Muscle of leg (tissue), 11 donors: ENCODE data around the gene PABPN1. TPM values are rescaled to one million over a fixed set of nuclear protein-coding genes. Genes with fewer than 3 reads are reported as not detected.
A peak's percentile ranks its signal among the peaks of the same experiment; 100 is the strongest.

Experiments
- DNase-seq: peaks from one replicate; pipeline ENCODE4 v3.0.0; 2013
- H3K27ac ChIP-seq: one replicate; pipeline ENCODE4 v1.5.1; 2013; ENCODE audit warnings: mild to moderate bottlenecking, low read length, control low read depth
- H3K27me3 ChIP-seq: one replicate; pipeline ENCODE4 v1.6.1; 2013; ENCODE audit warnings: low read length; ENCODE audit not compliant: control insufficient read depth, insufficient read depth
- H3K36me3 ChIP-seq: one replicate; pipeline ENCODE4 v1.6.1; 2013; ENCODE audit warnings: low read length; ENCODE audit not compliant: control insufficient read depth, insufficient read depth
- H3K4me1 ChIP-seq: one replicate; pipeline ENCODE4 v1.6.1; 2013; ENCODE audit warnings: low read length; ENCODE audit not compliant: control insufficient read depth, insufficient read depth
- H3K4me3 ChIP-seq: one replicate; pipeline ENCODE4 v1.5.1; 2013; ENCODE audit warnings: low read length, control low read depth
- H3K9me3 ChIP-seq: replicated peaks from 2 replicates; pipeline ENCODE4 v1.6.1; 2013; ENCODE audit warnings: low read depth, low read length; ENCODE audit not compliant: control insufficient read depth
- WGBS: methylation state at CpG from one replicate; pipeline ENCODE4 v1.1.5; 2013; ENCODE audit warnings: missing lambda C conversion rate; ENCODE audit not compliant: insufficient coverage; 5-methylcytosine and 5-hydroxymethylcytosine counted together
- polyA plus RNA-seq, 8 donors: library from polyadenylated mRNA; unstranded; fragments of 120-200 nt; gene quantifications; one replicate each; pipeline versions ENCODE4 v1.2.1 to v1.2.3, GENCODE V29; 2013; ENCODE audit warnings: inconsistent platforms in 1 of 8, low replicate concordance in 1 of 8; ENCODE audit not compliant: insufficient read length in 8 of 8, insufficient read depth in 1 of 8
- total RNA-seq: library from RNA; stranded (reverse); fragments of 120-200 nt; gene quantifications from one replicate; pipeline ENCODE4 v1.2.4, GENCODE V29; 2013

The PABPN1 gene
- total and polyA plus RNA-seq, 9 donors: 58.2 to 134 (median 122) TPM

DNA sequence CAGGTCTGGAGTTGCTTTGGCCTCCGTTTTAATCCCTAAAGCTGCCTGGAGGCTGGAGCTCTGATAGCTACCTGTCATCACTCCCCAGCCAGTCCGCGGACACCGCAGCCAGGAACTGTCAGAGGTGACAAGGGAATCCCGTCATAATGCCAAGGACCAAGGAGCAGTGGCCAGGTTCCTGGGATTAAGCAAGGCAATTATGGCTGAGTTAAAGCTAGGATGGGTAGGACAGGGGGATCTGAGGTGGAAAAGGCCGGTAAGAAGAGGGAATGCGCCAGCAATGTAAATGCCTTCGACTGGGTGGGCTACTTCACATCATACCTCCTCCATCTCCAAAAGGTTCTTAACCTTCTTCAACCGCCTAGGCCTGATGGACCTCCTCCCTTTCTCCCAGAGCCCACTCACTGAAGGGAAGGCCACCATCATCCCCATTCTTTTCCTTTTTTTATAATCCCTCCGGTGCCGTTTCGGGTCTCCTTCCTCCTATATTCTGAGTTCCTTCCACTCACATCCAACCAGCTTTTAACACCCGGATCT, 20.5 kb upstream of the PABPN1 start:
- DNase-seq: peak; percentile 55
- WGBS: 6% methylated on average over 7 of the region's 13 CpGs

DNA sequence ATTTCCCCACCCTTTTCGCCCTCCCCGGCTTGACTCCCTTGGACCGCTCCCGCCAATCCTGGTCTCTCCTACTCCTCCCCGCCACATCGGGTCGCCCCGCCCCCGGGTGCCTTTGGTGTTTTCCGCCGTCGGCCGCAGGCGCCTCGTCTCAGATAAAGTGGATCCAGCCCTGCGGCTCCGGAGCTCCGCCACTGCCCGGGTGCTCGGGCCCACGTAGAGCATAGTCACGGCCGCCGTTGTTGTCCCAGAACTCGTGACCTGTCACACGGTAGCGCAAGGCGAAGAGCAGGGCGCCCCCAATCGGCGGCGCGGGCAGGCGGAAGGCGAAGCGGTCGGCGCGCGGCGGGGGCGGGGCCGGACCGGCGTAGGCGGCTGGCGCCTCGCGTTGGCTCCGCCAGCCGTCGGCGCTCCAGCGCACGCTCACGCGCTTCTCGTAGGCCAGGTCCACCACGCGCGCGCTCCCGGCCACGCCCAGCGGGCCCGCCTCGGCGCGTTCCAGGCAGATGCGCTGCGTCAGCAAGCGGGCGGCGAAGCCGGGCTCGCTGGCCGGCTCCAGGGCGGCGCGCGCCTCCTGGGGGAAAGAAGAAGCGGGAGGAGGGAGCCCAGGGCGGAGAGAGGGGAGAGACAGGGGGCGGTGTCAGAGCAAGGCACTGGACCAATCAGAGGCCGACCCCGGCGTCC, 19.8 kb upstream of the PABPN1 start:
- H3K4me3 ChIP-seq: peak overlapping the region; percentile 79
- DNase-seq: peak; percentile 100
- no peaks in the 10 kb centered on the region for H3K9me3 ChIP-seq
- no peaks in the 10 kb centered on the region for H3K27me3 ChIP-seq
- H3K36me3 ChIP-seq: peaks cover 25% of the 10 kb centered on the region
- WGBS: under 1% methylated on average over 87 of the region's 87 CpGs
- H3K4me1 ChIP-seq: peaks cover 25% of the 10 kb centered on the region
- peak overlapping the region; percentile 99 for H3K27ac ChIP-seq

More for the DNA sequence above, 20.5 kb upstream of the PABPN1 start:
- no peaks in the 10 kb centered on the region for H3K27me3 ChIP-seq
- H3K36me3 ChIP-seq: peaks cover 25% of the 10 kb centered on the region
- H3K4me1 ChIP-seq: peaks cover 19% of the 10 kb centered on the region
- H3K27ac ChIP-seq: peak overlapping the region; percentile 99
- peak overlapping the region; percentile 79 for H3K4me3 ChIP-seq
- no peaks in the 10 kb centered on the region for H3K9me3 ChIP-seq

DNA sequence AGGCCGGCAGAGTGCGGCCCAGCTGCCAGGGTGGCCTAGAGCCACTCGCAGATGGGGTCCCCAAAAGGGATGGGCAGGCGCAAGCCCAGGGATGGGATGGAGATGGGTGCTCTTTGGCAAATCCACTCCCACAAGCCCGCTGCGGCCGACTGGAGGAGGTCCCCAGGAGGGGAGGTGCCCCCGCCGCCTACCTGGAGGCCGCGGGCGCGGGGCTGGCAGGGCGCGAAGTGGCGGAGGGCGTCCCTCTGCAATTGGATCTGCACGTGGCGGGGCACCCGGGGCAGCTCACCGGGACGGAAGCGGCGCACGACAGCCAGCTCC, 19.3 kb upstream of the PABPN1 start:
- WGBS: under 1% methylated on average over 25 of the region's 25 CpGs
- Histone ChIP-seq H3K27me3 (no peaks in the 10 kb centered on the region), H3K9me3 (no peaks in the 10 kb centered on the region), H3K4me3 (peak overlapping the region; percentile 76), H3K4me1 (peaks cover 26% of the 10 kb centered on the region), H3K27ac (peak overlapping the region; percentile 96), H3K36me3 (peaks cover 24% of the 10 kb centered on the region)
- no peak for DNase-seq

DNA sequence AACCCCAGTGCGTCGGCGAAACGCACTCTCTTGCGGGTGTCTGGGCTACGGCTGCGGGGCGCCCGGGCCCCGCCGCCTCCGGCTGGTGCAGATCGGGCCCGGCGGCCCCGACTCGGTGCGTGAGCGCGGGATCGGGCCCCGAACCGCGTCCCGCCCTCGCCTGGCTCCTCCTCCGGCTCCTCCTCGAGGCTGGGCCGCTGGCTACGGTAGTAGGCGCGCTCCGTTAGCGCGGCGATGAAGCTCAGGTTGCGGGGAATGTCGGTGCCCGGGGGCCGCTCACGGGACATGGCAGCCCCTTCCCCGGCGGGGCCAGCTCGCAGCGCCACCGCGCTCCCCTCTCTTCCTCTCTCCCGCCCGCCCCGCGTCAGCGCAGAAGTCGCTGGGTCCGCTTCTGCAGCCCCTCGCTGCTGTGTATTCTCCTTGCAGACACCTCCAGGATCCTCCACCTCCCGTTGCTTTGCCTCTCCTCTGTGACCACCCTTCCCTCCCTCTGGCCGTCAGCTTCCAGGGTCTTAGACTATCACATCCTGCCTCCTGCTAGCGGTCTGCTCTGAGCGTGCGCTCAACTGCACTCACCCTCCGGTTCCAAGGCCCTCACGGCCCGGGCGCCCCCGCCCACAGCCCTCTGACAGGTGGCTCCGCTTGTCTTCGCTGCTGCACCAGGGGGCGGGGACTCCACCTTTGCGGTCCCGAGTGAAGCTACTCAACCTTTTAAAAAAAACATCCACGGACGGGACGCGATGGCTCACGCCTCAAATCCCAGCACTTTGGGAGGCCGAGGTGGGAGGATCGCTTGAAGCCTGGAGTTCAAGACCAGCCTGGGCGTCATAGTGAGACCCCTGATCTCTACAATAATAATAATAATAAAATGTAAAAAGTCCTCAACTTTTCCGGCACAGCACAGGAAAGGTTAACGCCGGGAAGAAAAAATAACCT, 18.7 kb upstream of the PABPN1 start, which contains the start of gene PPP1R3E:
Gene PPP1R3E (minus strand): TSS at position 570 of the 936 bp plus-strand sequence. CDS start 283 bp downstream, at position 287.
- peak within 1 kb of the TSS; percentile 96 for H3K27ac ChIP-seq
- DNase-seq: peak; percentile 79
- H3K9me3 ChIP-seq: no peaks in the 10 kb centered on the region
- H3K36me3 ChIP-seq: peaks cover 19% of the 10 kb centered on the region
- peak within 1 kb of the TSS; percentile 76 for H3K4me3 ChIP-seq
- WGBS: under 1% methylated on average over 66 of the region's 81 CpGs
- no peaks in the 10 kb centered on the region for H3K27me3 ChIP-seq
- peaks cover 32% of the 10 kb centered on the region for H3K4me1 ChIP-seq

DNA sequence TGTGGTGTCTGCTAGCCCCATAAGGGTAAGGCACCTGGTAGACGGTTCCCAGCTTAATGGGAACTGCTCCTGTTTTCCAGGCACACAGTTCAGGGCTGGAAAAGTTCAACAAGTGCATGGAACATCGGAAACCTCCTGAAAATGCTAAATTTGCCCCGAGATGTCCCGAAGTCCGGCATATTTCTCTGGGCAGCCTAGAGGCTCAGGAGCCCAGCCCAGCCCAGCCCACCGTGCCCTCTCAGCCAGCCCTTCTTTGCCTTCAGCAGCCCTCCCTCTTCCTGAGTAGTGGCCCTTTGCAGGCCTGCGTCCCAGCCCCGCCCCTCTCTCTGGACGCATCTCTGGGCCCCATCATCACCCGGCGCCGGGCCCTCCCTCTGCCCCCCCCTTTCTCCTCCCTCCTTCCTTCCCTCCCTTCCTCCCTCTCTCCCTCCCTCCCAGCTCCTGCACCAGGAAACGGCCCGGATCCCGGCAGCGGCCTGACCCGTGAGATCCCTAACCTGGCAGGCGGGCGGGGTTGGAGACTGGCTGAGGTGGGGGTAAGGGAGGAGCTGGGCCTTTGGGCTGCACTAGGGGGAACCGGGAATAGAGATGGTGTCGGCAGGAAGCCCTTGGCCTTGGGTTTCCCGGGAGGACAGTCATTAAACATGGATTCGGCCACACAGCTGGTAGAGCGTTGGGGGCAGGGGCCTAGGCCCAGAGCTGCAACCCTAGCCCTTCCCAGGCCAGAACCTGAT, 14.7 kb upstream of the PABPN1 start, which contains the start of gene BCL2L2:
Gene BCL2L2 (plus strand): TSS at position 422 of the 734 bp plus-strand sequence. CDS start 935 bp downstream, outside the sequence.
- Histone ChIP-seq H3K4me3 (peak within 1 kb of the TSS; percentile 81), H3K4me1 (peaks cover 35% of the 10 kb centered on the region), H3K27me3 (no peaks in the 10 kb centered on the region), H3K9me3 (no peaks in the 10 kb centered on the region), H3K27ac (peak within 1 kb of the TSS; percentile 97), H3K36me3 (peaks cover 35% of the 10 kb centered on the region)
- under 1% methylated on average over 18 of the region's 24 CpGs for WGBS
- DNase-seq: peak; percentile 96

DNA sequence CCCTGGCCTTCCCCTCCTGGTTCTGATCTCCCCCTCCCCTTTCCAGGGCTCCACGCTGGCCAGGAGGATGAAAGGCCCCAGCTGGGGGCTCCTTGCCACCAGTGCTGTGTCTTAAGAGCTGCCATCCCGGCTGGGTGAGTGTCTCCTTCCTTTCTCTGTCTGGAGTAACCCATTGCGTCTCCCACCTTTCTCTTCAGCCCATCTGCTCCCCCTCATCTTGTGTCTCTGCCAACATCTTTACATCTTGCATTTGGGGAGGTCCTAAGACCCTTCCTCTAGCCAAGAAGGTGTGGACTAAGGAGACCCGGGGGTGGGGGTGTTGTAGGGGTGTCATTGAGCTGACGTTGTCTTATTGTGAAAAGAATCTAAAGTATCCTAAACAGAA, 14.1 kb upstream of the PABPN1 start:
- Histone ChIP-seq H3K9me3 (no peaks in the 10 kb centered on the region), H3K27ac (peak overlapping the region; percentile 97), H3K27me3 (no peaks in the 10 kb centered on the region), H3K36me3 (peaks cover 40% of the 10 kb centered on the region), H3K4me3 (peak overlapping the region; percentile 81), H3K4me1 (peaks cover 35% of the 10 kb centered on the region)
- peak; percentile 52 for DNase-seq
- WGBS: 0% methylated on average over 2 of the region's 5 CpGs

DNA sequence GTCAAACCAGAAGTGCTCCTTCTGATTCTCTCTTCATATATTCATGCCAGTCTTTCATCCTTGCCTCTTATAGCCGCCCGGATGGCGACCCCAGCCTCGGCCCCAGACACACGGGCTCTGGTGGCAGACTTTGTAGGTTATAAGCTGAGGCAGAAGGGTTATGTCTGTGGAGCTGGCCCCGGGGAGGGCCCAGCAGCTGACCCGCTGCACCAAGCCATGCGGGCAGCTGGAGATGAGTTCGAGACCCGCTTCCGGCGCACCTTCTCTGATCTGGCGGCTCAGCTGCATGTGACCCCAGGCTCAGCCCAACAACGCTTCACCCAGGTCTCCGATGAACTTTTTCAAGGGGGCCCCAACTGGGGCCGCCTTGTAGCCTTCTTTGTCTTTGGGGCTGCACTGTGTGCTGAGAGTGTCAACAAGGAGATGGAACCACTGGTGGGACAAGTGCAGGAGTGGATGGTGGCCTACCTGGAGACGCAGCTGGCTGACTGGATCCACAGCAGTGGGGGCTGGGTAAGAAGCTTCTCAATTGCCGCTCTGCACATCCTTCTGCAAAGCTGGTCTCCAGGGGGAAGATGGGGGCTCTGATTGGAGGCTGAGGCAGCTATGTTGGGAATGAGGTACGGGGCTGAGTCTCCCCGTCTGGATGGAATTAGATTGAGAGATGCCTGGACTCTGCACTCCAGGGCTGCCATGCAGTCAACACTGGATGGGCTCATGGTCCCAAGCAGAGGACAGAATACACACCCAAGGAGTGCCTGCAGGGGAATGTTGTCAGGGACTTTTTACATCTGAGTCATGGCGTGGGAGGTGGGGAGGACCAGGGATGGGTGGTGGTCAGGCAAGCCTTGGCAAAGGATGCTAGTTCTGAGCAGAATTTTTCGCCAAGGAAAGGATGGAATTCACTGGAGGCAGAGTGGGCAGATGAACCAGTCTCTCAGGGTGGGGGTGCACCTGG, 13.3 kb upstream of the PABPN1 start:
- Histone ChIP-seq H3K27me3 (no peaks in the 10 kb centered on the region), H3K27ac (peak overlapping the region; percentile 97), H3K4me3 (peak overlapping the region; percentile 81), H3K9me3 (no peaks in the 10 kb centered on the region), H3K4me1 (peaks cover 31% of the 10 kb centered on the region), H3K36me3 (peaks cover 40% of the 10 kb centered on the region)
- DNase-seq: no peak
- WGBS: 83% methylated on average over 15 of the region's 22 CpGs

DNA sequence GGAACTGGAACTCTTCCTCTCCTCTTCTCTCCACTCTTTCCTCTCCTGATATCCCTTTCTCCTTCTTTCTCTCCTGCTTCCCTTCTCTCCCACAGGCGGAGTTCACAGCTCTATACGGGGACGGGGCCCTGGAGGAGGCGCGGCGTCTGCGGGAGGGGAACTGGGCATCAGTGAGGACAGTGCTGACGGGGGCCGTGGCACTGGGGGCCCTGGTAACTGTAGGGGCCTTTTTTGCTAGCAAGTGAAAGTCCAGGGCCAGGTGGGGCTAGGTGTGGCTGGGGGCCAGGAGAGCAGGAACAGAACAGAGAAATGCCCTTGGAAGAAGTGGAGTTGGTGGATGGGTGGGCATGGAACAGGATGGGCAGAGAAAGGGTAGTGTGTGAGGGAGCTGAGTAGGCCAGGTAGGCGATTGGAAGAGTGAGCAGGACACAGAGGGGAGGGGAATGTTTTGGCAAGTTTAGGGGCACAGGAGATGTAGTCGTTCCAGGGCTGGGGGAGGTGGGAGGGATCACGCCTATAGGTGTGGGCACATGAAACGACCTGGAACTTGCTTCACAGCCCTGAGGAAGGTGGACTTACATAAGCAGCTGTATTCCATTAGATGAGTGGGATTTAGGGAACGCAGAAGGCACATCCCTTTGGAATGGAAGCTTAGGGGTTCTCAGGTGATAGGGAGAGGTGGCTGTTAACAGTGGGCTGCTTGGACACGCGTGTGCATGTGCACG, 12.4 kb upstream of the PABPN1 start:
- peaks cover 40% of the 10 kb centered on the region for H3K36me3 ChIP-seq
- WGBS: 86% methylated on average over 13 of the region's 17 CpGs
- no peaks in the 10 kb centered on the region for H3K9me3 ChIP-seq
- H3K27me3 ChIP-seq: no peaks in the 10 kb centered on the region
- no peak for DNase-seq
- no peak overlapping the region for H3K4me3 ChIP-seq
- H3K27ac ChIP-seq: no peak overlapping the region
- H3K4me1 ChIP-seq: peaks cover 27% of the 10 kb centered on the region
